ENCODE data around the gene ATG9A.

The ATG9A gene

GRCh38 chr2:219220652-219221402, 8.6 kb downstream of the ATG9A start:
- DNase-seq (ENCODE audit: low read depth in 3 of 3, low spot score in 1 of 3), result no peak

GRCh38 chr2:219219784-219220532, 9.5 kb downstream of the ATG9A start:
- no peak for DNase-seq (ENCODE audit: low read depth in 3 of 3, low spot score in 1 of 3)

- peak; percentile 57 to 81 (median 69) for DNase-seq (ENCODE audit: low read depth in 3 of 3, low spot score in 1 of 3)
Measured at GRCh38 chr2:219218732-219219701, 10.4 kb downstream of the ATG9A start, which contains the start of gene ABCB6. Gene ABCB6 (minus strand): TSS chr2:219218958. CDS start chr2:219218673, 285 bp downstream.

DNA sequence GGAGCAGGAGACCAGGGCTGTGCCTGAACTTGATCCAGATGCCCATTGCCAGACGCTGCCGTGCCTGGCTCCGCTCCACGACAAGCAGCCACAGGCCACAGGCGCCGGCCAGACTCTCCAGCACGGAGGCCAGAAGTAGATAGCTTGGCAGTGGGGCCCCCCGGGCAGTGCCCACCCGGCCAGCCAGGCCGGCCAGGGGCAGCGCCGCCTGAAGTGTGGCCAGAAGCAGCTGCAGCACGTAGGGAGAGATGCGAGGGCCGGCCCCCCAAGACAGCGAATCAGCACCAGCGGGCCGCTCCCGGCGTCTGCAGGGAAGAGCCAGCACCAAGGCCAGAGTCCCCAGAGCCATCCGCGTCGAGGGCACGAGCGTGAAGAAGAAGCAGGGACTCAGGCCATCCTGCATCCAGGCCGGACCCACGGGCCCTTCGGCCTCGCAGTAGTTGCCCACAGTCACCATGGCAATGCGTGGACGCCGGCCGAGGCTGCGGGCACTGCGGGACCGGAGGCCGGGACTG, 11.2 kb downstream of the ATG9A start:
- DNase-seq (ENCODE audit: low read depth in 3 of 3, low spot score in 1 of 3), result no peak

DNA sequence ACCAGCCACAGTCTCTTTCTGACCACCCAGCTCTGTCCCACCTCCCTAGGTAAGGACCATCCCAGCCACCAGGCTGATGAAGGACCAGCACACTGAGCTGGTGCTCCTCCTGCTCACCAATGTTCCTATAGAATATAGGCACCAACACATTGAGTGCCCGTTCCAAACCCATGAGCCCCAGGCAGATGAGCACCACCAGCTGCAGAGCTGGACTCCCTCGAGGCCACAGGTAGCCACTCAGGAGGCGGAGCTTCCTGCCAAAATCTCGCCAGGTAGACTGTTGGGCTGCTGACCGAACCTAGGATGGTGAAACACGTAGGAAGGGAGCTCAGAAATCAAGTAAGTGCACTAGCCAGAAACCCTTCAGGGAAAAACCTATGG, 12.9 kb downstream of the ATG9A start:
- no peak for DNase-seq (ENCODE audit: low read depth in 3 of 3, low spot score in 1 of 3)

- DNase-seq (ENCODE audit: low read depth in 3 of 3, low spot score in 1 of 3), result no peak
Measured at GRCh38 chr2:219215871-219216534, 13.4 kb downstream of the ATG9A start.

DNA sequence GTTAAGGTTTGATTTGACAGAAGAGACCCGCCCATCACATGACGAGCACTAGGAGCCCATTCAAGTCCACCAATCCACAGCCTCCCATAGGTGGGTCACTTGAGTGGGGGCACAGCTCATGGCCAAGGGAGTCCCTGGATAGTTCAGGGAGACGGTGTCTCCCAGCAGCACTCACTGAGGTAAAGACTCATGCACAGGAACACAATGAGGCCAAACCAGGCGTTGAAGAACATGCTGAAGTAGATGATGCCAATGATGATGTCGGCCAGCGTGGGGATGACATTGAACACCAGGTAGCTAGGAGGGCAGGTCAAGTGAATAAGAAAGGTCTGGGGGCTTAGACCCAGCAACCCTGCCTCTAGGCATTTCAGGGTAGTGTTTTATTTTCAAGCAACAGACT, 14.7 kb downstream of the ATG9A start:
- no peak for DNase-seq (ENCODE audit: low read depth in 3 of 3, low spot score in 1 of 3)

DNA sequence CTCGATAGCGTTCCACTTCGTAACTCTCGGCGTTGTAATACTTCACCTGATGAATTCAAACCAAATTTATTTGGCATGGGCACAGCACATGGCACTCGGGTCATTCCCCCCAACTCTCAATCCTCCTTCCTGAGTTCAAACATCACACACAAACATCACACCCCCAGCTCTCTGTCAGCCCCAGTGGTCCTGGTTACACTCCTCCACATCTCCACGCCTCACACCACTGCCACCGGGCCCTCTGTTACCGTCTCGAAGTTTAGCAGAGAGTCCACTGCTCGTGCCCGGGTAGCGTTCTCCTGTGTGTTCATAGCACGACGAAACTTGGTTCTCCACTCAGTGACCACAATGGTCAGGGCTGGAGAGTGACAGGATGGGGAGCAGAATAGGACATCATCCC, 15.3 kb downstream of the ATG9A start:
- DNase-seq (ENCODE audit: low read depth in 3 of 3, low spot score in 1 of 3), result no peak

- DNase-seq (ENCODE audit: low read depth in 3 of 3, low spot score in 1 of 3), result no peak
Measured at GRCh38 chr2:219213486-219214071, 15.9 kb downstream of the ATG9A start.

DNA sequence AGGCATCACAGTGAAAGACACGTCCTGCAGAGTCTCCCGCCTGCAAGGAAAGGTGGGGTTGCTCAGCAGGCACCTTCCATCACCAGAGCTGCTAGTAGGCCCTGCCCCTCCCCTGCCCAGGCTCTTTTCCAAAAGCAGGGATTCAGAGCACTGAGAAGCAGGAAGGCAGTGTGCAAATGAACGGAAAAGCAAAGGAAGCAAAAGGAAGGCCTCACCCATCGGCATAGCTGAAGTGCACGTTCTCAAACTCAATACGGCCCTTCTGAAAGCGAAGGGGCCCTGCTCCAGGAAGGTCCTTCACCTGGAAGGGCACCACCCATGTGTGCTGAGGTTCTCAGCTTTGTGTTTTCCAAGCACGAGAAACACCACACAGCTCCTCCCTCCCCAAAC, 16.4 kb downstream of the ATG9A start:
- DNase-seq (ENCODE audit: low read depth in 3 of 3, low spot score in 1 of 3), result no peak

GRCh38 chr2:219210886-219211362, 18.5 kb downstream of the ATG9A start:
- DNase-seq (ENCODE audit: low read depth in 3 of 3, low spot score in 1 of 3), result no peak

GRCh38 chr2:219210196-219210885, 19.1 kb downstream of the ATG9A start:
- no peak for DNase-seq (ENCODE audit: low read depth in 3 of 3, low spot score in 1 of 3)

DNA sequence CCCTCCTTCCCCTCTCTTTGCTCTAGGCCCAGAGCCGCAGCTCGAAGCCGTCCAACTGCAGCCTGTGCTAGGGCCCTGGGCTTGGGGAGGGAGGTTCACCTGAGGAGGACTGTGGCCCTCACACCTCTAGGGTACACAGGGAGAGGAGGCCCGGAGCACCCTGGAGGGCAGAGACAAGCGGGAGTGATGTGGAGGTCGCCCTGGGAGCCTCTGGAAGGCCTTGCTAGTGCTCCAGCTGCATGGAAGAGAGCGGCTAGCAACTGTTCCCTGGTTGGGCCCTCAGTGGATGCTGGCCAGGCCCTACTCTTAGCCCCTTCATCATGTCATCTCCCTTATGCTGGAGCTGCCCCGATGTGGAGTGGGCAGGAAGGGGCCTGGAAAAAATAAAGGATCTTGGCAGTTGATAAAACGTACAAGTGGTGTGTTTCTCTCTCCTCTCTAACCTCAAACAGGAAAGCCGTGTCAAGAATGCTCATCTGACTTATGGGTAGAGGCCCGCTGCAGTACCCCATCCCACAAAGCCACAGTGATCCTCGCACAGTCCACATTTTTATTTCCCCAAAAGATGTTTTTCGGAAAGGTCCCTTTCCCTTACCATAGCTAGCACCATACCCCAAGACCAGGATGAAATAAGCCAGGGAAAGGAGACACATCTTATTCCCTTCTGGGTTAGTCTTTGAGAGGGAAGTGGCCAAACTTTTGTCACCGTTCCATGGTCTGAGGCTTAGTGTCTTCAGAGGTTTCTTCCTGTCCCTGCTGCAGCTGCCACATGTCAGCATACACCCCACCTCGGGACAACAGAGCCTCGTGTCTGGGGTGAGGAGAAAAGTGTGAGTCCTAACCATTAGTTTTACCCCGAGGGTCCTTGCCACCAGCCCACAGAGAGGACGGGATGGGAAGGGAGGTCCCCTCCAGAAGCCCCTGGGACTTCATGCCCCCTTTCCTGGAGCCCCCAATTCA, 19.9 kb downstream of the ATG9A start:
- no peak for DNase-seq (ENCODE audit: low read depth in 3 of 3, low spot score in 1 of 3)

DNA sequence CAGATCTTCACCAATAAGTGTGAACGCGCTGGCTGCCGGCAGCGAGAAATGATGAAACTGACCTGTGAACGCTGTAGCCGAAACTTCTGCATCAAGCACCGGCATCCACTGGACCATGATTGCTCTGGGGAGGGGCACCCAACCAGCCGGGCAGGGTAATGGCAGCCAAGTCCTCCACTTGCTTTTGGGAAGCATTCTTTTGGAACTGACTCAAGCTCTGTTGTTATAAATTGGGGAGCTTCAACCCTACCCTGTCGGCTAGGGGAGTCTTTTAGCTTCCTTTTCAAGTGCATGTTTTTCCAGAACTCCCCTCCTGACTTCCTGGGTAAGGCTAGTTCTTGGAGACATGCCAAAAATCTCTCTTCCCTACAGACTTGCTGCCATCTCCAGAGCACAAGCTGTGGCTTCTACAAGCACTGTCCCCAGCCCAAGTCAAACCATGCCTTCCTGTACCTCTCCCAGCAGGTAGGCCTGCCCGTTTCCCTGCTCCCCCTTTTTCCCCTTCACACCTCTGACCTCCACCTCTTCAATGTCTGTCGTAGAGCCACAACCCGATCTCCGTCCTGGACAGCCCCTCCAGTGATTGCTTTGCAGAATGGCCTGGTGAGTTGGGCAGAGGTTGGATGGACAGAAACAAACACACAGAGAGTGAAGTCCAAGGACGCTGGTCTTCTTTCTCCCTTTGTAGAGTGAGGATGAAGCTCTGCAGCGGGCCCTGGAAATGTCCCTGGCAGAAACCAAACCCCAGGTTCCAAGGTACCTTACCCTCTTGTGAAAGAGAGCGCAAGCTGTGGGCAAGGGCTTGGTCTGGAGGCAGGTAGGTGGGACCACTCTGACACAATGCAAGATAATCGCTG, 21.3 kb downstream of the ATG9A start:
- no peak for DNase-seq (ENCODE audit: low read depth in 3 of 3, low spot score in 1 of 3)

- DNase-seq (ENCODE audit: low read depth in 3 of 3, low spot score in 1 of 3), result no peak
Measured at GRCh38 chr2:219207134-219207883, 22.1 kb downstream of the ATG9A start.

DNA sequence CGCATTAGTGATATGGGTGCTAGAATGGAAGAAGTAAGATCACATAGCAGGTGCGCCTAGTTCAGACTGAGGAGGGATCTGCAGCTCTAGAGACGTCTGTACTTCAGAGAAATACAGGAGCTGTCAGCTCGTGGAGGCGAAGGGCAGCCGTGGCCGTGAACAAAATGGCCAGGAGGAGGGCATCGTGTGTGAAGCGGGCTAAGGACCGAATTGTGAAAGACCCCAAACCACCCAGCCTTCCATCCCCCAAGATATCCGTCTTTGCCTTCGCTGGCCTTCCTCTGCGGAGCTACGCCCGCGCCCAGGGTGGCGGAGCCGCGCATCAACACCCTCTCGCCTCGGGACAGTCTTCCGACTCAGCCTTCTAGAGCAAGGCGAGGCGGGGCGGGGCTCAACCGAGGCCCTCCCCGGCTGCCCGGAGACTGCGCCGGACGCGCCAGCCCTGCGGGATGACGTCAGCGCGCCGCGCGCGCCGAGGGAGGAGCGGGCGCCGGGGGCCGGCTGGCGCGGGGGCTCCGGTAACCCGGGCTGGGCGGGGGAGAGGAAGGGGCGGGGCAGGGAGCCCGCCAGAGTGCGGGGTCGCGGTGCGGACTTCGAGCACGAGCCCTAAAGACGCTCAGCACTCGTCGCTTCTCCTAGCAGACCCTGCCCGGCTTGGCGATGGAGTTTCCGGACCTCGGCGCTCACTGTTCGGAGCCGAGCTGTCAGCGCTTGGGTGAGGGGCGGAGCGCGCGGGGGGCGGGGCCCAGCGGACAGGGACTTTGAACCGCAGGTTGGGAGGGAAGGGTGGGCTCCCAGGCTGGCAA, 22.9 kb downstream of the ATG9A start, which contains the start of gene ZFAND2B:
Gene ZFAND2B (plus strand): TSS at position 455 of the 806 bp plus-strand sequence. CDS start 206 bp downstream, at position 661.
- DNase-seq (ENCODE audit: low read depth in 3 of 3, low spot score in 1 of 3), result peak; percentile 88 to 93 (median 92)

All from stimulated activated CD4-positive, alpha-beta T cell treated with anti-CD3 and anti-CD28 coated beads, TNF-alpha, amount 100 ng/mL, for 1 hour (primary cell).